AG04449 (cell line): Measurements from ENCODE around the gene ABCC6.

ENCODE experiments used
- CTCF ChIA-PET: fragments of 350-600 bp; formaldehyde crosslinking; extraction: SDS; loops from one replicate; lab custom pipeline; 2021; ENCODE audit warnings: antibody characterized with exemption; lab: Yijun Ruan, JAX
- POLR2A ChIA-PET: fragments of 400-600, 350-600 bp; formaldehyde crosslinking; extraction: SDS; loops from one replicate; lab custom pipeline; 2020; ENCODE audit warnings: antibody characterized with exemption, inconsistent platforms; lab: Yijun Ruan, JAX
- DNase-seq: peaks from one replicate; pipeline ENCODE4 v3.0.0-alpha.2; 2010; ENCODE audit warnings: low read depth, low spot score
- H3K4me3 ChIP-seq: 2 replicates; pipeline ENCODE4 v1.5.1; 2011; ENCODE audit warnings: low read depth, mild to moderate bottlenecking, control low read depth, low read length
- TF ChIP-seq, protein P1 (sequence below): IDR thresholded peaks from one replicate; pipeline ENCODE4 v1.5.1; 2011; ENCODE audit warnings: mild to moderate bottlenecking, moderate library complexity, low read length, control low read depth, inconsistent platforms; ENCODE audit not compliant: insufficient read depth; ENCODE audit errors: missing control alignments

Gene ABCC6

DNA sequence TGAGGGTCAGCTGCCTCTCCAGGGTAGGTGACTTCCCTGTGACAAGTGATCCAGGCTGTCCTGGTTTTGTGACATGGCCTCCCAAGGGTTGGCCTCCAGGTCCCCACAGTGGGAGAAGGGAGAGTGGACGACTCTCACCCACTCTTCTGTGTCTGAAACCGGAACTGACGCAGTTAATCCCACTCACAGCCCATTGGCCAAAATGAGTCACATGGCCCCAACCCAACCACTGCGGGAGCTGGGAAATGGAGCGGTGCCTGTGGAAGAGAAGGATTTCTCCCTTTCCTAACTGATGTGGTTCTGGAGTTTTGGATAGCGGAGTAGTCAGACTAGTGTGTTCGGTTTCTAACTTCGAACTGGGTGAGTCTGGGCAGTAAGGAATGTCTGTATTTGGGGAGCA is 79.4 kb downstream of the ABCC6 start:
- CTCF ChIA-PET: interaction anchor here (1.3 kb wide), 1 partner anchor 13 kb away, joined by 4 read pairs; no protein-coding TSS in a partner anchor
- H3K4me3 ChIP-seq: no peak overlapping the region
- TF ChIP-seq, protein P1, sequence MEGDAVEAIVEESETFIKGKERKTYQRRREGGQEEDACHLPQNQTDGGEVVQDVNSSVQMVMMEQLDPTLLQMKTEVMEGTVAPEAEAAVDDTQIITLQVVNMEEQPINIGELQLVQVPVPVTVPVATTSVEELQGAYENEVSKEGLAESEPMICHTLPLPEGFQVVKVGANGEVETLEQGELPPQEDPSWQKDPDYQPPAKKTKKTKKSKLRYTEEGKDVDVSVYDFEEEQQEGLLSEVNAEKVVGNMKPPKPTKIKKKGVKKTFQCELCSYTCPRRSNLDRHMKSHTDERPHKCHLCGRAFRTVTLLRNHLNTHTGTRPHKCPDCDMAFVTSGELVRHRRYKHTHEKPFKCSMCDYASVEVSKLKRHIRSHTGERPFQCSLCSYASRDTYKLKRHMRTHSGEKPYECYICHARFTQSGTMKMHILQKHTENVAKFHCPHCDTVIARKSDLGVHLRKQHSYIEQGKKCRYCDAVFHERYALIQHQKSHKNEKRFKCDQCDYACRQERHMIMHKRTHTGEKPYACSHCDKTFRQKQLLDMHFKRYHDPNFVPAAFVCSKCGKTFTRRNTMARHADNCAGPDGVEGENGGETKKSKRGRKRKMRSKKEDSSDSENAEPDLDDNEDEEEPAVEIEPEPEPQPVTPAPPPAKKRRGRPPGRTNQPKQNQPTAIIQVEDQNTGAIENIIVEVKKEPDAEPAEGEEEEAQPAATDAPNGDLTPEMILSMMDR: no peak
- POLR2A ChIA-PET: no interaction called here
- DNase-seq: no peak

- TF ChIP-seq, protein P1: peak; percentile 6
- H3K4me3 ChIP-seq: no peak overlapping the region
- POLR2A ChIA-PET: no interaction called here
- CTCF ChIA-PET: interaction anchor here (1.0 to 1.5 kb wide), 3 partner anchors 13 to 321 kb away, joined by 3 to 4 read pairs (median 4); no protein-coding TSS in a partner anchor
- DNase-seq: no peak
Measured at GRCh38 chr16:16143038-16143763, 80.1 kb downstream of the ABCC6 start.

DNA sequence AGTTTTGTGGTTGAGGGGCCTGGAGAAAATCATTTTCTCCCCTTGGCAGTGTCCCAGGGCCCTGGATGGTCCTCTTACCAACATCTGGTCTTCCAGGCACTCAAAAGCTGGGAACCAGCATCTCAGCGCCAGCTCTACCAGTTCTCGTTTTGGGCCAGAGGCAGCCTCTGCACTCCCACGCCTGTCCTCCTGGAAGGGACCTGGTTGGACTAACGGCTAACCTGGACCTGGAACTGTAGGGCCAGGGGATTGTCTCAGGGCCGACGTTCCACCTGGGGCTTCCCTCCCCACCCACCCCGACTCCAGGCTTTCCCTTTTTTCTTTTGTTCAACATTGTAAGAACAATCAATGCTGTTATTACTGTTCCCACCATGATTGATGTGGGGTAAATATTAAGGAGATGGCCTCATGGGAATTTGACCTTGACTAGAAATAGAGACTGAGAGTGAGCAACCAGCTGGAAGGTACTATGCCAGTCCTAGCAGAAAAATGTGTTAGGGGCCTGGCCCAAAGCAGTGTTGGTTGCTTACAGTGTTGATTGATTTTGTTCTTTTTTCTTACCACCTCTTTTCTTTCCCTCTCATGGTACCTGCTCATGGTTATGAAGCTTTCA is 81.4 kb downstream of the ABCC6 start:
- ChIA-PET POLR2A (no interaction called here), CTCF (interaction anchor here (1.5 kb wide), 1 partner anchor 320 kb away, joined by 4 read pairs; no protein-coding TSS in a partner anchor)
- no peak for DNase-seq
- TF ChIP-seq, protein P1: no peak
- no peak overlapping the region for H3K4me3 ChIP-seq

- no peak overlapping the region for H3K4me3 ChIP-seq
- POLR2A ChIA-PET: no interaction called here
- CTCF ChIA-PET: no interaction called here
- DNase-seq: no peak
- TF ChIP-seq, protein P1: no peak
Measured at GRCh38 chr16:16141141-16141540, 82.2 kb downstream of the ABCC6 start.

DNA sequence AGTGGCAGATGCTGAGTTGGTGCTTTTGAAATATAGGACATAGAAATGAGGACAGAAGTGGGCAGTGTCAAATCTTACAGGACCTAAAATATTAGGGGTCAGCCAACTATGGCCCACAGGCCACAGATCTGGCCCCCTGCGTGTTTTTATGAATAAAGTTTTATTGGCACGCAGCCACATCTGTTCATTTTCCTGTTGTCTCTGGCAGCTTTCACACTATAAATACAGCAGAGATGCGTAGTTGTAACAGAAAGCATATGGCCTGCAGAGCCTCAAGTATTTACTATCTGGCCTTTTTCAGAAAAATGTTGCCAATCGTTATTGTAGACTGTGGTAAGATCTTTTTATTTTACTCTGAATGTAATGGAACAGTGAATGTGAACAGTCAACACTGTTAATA is 82.8 kb downstream of the ABCC6 start:
- TF ChIP-seq, protein P1: no peak
- POLR2A ChIA-PET: no interaction called here
- no peak overlapping the region for H3K4me3 ChIP-seq
- DNase-seq: no peak
- CTCF ChIA-PET: interaction anchor here (1.4 kb wide), 1 partner anchor 8 kb away, joined by 3 read pairs; no protein-coding TSS in a partner anchor

- DNase-seq: no peak
- TF ChIP-seq, protein P1: no peak
- CTCF ChIA-PET: interaction anchor here (0.9 to 1.4 kb wide), 2 partner anchors 8 to 12 kb away, joined by 3 read pairs; no protein-coding TSS in a partner anchor
- POLR2A ChIA-PET: no interaction called here
- no peak overlapping the region for H3K4me3 ChIP-seq
Measured at GRCh38 chr16:16139806-16140205, 83.5 kb downstream of the ABCC6 start.
